Astrocyte (in vitro differentiated cells and primary cell): ENCODE measurements around the gene RCOR1.

Source experiments
- EZH2 ChIP-seq: IDR thresholded peaks from 2 replicates; pipeline ENCODE4 v1.6.1; 2012; ENCODE audit warnings: mild to moderate bottlenecking, low read length, inconsistent platforms; ENCODE audit not compliant: insufficient read depth
- TF ChIP-seq, protein P1 (sequence below): IDR thresholded peaks from 2 replicates; pipeline ENCODE4 v1.5.1; 2011; ENCODE audit warnings: low read depth, mild to moderate bottlenecking, inconsistent platforms, low read length, moderate library complexity; ENCODE audit not compliant: insufficient read depth

DNA sequence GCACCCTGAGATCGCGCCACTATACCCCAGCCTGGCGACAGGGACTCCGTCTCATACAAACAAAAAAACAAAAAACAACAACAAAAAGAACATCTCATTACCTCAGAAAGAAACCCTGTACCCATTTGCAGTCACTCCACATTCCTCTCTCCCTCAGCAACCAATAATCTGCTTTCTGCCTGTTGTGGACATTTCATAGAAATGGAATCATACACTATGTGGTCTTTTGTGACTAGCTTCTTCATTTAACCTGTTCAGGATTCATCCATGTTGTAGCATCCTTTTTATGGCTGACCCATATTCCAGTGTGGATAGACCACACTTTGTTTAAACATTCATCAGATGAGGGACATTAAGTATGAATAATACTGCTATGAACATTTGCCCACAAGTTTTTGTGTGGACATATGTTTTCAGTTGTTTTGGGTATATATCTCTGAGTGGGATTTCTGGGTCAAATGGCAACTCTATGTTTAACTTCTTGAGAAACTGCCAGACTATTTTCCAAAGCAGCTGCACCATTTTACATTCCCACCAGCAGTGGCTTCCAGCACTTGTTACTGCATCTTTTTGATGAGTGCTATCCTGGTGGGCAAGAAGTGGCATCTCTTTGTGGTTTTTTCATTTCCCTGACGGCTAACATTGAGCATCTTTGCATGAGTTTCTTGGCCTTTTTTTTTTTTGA is 5.9 kb upstream of the RCOR1 start:
- no peak for TF ChIP-seq EZH2
- TF ChIP-seq, protein P1, sequence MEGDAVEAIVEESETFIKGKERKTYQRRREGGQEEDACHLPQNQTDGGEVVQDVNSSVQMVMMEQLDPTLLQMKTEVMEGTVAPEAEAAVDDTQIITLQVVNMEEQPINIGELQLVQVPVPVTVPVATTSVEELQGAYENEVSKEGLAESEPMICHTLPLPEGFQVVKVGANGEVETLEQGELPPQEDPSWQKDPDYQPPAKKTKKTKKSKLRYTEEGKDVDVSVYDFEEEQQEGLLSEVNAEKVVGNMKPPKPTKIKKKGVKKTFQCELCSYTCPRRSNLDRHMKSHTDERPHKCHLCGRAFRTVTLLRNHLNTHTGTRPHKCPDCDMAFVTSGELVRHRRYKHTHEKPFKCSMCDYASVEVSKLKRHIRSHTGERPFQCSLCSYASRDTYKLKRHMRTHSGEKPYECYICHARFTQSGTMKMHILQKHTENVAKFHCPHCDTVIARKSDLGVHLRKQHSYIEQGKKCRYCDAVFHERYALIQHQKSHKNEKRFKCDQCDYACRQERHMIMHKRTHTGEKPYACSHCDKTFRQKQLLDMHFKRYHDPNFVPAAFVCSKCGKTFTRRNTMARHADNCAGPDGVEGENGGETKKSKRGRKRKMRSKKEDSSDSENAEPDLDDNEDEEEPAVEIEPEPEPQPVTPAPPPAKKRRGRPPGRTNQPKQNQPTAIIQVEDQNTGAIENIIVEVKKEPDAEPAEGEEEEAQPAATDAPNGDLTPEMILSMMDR: no peak
